Measurements from ENCODE around the gene LYZL6.
A peak's percentile ranks its signal among the peaks of the same experiment; 100 is the strongest.
"Not testable (repeated sequence)": the region's sequence is repeated elsewhere in the genome, so short reads cannot be mapped to it uniquely, and the experiment has no call there.

LYZL6 gene

DNA sequence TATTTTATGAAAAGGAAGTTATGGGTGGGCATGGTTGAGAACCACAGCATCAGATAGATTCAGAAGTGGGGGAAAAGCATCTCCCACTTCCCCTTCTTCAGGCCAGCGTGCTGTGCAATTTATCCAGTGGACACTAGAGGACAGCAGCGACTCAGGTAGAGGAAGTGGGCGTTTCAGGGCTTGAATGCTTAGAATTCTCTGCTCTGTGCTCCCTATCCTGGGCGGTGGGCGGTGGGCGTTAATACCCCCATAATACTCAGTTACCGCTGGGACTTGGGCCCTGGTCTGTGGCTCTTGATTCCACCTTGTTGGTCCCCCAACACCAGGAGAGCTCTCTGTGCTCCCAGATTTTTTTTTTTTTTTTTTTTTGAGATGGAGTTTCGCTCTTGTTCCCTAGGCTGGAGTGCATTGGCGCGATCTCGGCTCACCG is 3.7 kb upstream of the LYZL6 start:
- DNase-seq (ENCODE audit: low read depth), result peak; percentile 65

DNA sequence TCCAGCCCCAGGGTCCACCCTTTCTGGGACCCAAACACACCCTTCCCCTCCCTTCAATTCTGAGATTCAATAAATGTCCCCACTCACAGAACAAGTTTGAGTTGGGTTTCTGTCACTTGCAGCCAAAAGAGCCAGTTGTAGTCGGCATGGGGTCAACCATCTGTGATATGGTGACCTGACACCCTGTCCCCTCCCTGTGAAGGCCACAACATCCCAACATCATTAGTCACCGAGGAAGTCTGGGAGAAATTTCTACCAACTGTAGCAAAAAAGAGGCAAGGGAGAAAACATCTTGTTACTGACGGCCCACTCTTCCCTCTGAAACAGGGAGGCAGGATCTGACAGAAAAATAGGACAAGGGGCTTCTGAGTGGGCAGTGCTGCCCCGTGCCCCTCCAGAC is 638 bp upstream of the LYZL6 start:
- DNase-seq (ENCODE audit: low read depth), result peak; percentile 22

DNA sequence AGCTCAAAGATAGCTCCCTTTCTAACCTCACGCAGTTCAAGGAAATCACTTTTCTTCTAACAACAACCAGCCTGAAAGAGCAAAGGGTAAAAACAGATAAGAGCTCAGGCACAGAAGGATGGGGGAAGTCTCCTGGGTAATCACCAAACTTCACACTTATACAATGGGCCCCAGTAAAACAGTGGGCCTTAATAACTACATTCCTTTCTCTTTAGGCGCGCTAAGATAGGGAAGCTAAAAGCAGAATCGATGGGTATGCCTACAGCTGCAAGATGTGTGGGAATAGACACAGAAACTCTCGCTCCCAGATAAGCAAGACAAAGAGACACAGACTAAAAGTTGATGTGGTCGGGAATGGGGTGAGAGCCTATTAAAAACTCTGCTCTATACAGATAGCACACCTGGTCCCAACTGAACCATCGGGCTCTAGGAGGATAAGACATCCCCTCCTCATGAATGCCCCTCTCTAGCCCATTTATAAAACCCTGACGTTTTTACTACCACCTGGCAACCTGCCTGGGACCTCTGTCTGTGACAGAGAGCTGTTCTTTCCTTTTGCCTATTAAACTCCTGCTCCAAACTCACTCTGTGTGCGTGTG is 826 bp downstream of the LYZL6 start:
- DNase-seq (ENCODE audit: low read depth), result no peak

DNA sequence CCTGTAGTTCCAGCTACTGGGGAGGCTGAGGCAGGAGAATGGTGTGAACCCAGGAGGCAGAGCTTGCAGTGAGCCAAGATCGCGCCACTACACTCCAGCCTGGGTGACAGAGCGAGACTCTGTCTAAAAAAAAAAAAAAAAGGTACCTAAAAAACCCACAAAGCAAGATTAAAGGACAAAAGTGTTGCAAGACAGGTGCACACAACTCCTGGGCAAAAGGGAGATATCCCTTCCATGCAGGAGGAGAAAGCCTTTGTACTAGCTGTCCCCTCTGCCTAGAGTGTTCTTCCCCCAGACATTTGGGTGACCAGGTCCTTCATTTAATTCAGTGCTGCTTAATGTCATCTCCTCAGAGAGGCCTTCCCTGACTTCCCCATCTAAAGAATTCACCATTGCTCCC is 5.0 kb downstream of the LYZL6 start:
- DNase-seq (ENCODE audit: low read depth), result not testable (repeated sequence)

DNA sequence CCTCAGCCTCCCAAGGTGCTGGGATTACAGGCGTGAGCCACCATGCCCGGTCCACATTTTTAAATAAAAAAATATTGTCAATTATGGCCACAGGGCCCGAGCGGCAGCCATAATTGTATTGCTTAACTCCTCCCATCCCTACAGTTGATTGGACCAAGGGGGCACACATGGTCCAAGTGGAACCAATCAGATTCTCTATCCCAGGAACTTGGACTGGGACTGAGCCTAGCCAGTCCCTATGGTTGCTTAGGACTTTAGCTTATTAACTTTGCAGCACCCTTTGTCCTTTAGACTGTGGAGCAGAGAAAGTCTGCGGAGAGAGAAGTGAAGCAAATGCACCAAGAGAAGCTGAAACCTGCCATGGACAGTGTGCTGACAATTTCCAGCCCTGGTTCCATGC is 7.5 kb downstream of the LYZL6 start:
- DNase-seq (ENCODE audit: low read depth), result peak; percentile 13

DNA sequence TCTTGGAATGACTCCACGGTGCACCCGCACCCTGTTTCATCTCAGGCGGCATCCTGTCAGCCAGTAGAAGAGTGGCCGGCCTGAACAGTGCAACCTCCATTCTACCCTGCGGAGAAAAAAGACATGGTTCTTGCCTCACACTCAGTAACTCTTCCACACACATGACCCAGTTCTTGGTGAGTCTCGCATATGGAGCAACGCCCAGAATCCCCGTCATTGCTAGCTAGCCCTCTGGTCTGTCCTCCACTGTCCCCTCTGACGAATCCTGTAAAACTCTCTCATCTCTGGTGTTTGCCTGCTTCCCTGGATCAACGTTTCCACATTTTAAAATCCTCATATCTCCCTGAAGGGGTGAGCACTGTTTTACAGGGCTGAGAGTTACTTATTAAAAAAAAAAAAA is 8.8 kb downstream of the LYZL6 start:
- DNase-seq (ENCODE audit: low read depth), result no peak

DNA sequence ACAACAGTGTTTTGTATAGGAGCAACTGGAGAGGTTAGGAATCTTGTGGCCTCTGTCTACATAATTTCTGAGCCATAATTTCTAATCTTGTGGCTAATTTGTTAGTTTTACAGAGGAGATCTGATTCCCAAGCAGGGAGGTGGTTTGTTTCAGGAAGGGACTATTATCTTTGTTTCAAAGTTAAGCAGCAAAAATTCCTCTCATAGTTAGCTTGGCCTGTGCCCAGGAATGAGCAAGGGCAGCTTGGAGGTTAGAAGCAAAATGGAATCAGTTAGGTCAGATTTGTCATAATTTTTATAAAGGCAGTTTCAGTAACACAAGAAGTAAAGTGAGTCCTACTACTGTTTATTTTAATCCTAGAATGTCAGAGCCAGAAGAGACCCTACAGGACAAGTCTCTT is 10.9 kb downstream of the LYZL6 start:
- DNase-seq (ENCODE audit: low read depth), result no peak

DNA sequence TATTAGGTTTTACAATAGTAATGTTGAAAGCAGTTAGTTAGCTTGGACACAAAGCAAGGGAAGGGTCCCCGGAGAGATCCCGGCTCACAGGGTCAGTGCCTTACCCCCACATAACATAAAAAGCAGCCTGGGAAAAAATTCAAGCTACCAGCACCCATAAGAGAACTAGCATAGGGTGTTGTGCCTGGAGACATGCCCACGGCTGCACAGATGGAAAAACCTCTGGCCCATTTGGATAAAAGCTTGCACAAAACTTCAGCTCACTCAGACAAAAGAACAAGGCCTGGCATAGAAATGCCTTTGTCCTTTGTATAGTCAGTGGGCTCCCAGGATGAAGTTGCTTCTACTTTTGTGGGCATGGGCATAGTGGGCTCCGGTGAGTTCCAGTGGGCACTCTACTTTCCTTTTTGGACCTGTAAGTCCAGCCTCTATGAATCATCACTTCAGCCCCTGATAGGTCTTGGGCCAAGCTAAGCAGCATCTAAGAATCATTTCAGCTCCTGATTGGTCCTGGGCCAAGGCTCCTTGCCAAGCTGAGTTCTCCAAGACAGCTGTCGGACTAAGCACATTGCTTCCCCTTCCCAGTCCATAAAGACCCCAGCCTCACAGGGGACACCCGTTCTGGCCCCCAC is 11.6 kb downstream of the LYZL6 start:
- DNase-seq (ENCODE audit: low read depth), result no peak

DNA sequence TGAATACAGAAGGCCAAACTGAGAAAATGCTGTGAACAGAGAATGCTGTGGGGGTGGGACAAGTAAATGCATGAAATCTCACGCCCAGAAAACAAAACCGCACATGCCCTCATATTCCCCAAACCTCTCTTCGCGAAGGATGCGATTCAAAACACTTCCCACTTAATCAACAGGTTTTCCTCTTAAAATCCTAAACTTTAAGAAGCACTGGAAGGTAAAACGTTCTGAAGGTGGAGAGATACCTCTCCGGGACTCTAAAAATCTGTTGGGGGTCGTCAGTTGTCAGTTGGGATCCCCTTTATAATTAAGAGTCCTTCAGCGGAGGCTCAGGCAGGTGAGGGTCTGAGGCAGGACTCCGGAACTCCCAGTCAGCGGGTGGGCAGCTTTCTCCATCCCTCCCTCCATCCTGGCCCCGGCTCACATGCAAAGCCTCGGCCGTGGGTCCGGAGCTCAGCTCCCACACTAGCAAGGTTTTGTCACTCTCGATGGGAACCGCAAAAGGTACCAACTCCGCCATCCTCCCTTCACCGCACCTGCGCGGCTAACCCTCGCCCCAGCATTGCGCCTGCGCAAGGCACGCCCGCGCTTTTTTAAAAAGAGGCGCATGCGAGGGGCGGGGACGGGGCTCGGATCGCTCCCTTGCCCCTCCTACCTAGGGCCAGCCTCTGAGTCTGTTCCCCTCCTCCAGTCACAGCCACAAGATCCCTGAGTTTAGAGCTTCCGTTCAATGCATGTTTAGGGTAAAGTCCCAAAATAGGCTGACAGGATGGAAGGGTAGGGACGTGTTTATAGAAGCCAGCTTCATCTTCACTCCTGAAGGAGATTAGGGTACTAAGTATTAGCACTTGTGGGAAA is 13.1 kb downstream of the LYZL6 start, which contains the start of gene RDM1:
TSS of gene RDM1 (minus strand) at position 563 of the 855 bp plus-strand sequence. CDS start at position 517, 46 bp downstream.
- peak; percentile 81 for DNase-seq (ENCODE audit: low read depth)

DNA sequence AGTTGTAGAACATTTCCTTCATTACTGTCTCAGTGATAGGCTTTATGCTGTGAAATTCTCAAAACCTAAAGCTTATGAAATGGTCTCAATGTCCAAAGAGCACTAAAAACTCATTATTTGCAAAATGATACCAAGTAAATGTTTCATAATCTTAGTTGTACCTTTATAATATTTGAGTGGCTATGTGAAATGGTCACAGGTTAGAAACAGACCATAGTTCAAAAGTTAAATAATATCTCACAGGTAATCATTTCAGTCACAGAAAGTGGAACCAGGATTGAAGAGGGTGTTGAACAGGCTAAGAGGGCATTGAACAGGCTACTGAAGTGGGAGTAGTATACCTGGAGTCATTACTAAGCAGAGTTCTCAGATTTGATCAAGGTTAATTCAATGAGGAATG is 15.8 kb downstream of the LYZL6 start:
- no peak for DNase-seq (ENCODE audit: low read depth)

DNA sequence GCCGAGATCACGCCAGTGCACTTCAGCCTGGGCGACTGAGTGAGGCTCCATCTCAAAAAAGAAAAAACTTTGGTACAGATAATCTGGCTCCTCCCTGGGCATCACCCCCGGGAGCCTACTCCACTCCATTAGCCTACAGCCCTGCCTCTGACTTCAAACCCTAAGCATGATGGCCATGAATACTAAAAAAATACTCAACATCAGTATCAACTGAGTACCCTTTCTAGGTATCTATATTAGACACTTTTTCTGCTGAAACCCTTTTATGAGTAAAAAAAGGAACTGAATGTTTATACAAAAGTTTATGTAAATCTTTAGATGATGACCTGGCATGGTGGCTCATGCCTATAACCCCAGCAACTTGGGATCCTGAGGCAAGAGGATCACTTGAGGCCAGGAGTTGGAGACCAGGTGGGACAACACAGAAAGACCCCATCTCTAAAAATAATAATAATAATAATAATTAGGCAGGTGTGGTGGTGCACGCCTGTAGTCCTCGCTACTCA is 19.9 kb downstream of the LYZL6 start:
- no peak for DNase-seq (ENCODE audit: low read depth)

DNA sequence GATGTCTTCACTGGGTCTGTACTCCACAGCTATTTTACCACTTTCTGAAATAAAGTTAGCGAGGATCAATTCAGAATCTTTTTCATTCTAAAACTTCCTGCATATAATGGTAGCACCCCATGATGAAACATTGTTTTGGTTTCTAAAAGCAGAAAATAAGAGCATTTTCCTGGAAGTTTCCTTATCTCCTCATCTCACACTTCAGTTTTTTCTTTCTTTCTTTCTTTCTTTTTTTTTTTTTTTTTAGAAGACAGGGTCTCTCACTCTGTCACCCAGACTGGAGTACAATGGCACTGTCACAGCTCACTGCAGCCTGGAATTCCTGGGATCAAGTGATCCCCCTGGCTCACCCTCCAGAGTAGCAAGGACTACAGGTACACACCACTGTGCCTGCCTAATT is 23.3 kb downstream of the LYZL6 start:
- no peak for DNase-seq (ENCODE audit: low read depth)

DNA sequence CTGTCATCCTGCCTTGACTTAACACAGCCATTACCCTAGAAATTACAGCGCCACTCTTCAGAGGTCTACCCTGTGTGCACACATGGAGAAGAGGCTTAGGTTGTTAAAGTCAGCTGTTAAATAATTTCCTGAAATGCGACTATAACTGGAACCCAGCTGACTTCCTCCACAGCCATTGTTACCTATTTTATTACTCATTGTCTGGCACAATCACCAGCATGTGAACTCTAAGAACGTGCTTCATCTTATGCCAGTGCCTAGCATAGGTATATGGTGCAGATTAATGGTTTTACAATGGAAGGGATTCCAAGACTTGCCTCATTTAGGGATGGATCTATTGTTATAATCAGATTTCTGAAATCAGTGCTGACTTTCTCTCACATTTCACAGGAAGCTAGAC is 24.8 kb downstream of the LYZL6 start:
- no peak for DNase-seq (ENCODE audit: low read depth)

DNA sequence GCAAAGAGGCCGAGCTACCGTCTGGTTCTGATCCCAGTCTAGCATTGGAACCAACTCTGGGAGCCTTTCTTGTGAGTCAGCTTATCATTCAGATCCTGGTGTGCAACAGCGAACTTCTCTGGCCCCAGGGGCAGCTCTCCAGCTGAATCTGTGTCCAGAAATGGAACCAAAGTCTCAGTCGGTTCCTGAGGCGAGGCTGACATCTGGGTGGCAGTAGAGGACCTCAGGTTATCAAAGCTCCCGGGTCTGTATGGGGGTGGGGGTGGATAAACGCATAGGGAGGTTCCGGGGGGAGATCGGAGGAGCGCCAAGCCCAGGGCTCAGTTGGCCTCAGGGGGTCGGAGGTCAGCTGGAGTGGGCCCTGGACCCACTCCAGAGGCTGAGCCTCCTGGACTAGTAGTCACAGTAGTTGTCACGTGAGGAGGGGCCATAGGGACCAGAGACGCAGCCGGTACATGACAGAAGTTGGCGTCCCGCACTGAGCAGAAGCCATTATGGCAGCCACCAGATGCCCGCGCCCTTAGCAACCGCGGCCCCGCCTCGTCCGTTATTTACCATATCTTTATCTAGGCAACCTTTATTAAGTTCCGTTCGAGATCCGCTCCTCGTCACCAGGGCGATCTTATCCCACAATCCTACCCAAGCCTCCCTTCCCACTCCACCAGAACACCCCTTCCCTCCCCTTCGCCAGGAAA is 25.8 kb downstream of the LYZL6 start:
- DNase-seq (ENCODE audit: low read depth), result no peak

DNA sequence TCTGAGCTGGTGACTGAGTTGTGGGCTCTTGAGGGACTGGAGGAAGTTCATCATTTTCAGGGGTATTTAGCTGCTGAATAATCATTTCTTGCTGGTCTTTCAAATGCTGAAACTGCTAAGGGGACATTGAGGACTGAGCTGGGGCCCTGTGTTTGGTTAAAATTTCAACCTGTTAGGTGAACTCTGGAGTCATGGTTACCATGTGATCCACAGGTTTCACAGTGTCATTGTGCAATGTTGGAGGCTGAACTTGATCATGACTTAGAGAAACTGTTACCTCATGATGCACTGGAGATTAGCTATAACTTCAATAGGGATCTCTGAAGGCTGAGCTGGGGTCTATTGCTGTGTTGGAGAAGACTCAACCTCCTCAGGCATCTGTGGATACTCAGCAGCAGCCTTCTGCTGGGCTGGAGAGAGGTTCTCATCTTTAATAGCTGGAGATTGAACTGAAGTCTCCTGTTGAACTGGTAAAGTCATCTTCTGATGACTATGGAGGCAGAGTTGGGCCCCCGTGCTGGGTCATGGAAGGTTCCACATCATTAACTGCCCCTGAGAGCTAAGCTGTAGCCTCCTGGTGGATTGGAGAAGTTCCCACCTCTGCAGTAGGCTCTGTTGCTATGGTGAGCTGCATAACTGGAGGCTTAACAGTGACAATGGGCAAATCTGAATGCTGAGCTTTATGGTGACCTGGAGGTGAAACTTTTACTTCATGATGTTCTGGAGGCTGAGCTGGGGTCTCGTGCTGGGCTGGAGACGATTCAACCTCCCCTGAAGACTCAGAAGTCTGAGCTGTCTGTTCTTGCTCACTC is 28.2 kb downstream of the LYZL6 start:
- DNase-seq (ENCODE audit: low read depth), result no peak

DNA sequence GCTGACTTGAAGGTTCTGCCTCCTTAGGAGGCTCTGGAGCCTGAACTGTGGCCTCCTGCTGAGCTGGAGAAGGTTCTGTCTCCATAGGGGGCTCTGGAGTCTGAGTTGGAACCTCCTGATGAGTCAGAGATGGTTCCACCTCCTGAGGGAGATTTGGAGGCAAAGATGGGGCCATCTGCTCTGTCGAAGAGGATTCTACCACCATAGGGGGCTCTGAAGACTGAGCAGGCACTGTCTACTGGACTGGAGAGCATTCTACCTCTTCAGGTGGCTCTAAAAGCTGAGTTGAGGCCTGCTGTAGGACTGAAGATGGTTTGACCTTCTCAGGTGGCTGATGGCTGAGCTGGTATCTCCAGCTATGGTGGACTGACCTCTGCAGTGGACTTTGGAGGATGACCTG is 29.2 kb downstream of the LYZL6 start:
- DNase-seq (ENCODE audit: low read depth), result no peak

DNA sequence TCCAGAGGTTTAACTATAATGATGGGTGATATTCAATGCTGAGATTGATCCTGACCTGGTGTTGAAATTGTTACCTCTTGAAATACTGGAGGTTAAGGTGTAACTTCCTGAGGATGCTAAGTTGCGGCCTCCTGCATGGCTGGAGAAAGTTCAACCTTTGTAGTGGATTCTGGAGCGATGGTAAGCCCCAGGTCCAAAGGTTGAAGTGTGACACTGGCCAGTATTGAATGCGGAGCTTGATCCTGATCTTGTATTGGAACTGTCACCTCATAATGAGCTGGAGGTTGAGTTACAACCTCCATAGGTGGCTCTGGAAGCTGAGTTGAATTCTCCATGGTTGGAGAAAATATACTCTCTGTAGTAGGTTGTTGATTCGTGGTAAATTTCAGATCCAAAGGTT is 29.9 kb downstream of the LYZL6 start:
- DNase-seq (ENCODE audit: low read depth), result no peak

DNA sequence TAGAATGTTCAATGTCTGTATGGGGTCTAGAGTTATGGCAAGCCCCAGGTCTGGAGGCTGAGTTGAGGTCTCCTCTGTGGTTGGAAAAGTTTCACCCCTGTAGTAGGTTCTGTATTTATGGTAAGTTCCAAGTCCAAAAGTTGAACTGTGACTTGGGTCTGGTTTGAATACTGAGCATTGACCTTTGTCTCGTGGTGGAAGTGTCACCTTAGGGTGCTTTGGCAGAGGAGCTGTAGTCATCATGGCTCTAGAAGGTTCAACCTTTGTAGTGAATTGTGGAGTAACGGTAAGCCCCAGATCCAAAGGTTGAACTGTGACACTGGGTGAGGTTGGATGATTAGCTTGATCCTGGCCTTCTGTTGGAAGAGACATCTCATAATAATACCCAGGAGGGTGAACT is 30.6 kb downstream of the LYZL6 start:
- no peak for DNase-seq (ENCODE audit: low read depth)

DNA sequence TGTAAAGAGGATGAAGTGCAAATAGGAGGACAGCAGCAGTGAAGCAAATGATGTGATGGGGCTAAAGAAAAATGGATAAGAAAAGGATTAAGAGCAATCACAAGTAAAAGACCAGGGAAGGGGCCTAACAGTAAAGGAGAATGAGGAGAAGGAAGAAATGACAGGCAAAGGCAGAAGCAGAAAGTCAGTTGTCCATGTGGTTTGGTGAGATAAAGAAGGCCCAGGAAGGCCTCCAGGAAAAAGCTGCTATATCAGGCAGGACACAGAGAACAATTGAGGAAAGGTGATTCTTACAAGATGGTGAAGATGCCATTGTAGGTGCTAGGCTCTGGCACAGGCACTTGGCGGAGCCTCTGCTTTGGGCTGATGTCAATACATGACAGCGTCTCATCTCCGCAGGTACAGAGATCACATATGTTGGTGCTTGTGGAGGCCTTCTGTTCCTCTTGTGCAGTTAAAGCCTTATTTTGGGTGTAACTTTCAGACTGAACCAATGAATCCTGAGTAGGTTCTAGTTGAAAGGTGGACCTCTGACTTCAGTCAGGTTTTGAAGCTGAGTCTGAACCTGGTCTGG is 31.1 kb downstream of the LYZL6 start:
- no peak for DNase-seq (ENCODE audit: low read depth)

DNA sequence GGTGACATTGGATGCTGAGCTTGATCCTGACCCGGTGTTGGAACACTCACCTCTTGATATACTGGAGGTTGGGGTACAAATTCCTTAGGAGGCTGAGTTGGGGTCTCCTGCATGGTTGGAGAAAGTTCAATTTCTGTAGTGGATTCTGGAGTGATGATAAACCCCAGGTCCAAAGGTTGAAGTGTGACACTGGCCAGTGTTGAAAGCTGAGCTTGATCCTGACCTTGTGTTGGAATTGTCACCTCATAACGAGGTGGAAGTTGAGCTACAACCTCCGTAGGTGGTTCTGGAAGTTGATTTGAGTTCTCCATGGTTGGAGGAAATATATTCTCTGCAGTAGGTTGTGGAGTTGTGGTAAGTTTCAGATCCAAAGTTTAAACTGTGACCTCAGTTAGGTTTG is 34.1 kb downstream of the LYZL6 start:
- DNase-seq (ENCODE audit: low read depth), result no peak

DNA sequence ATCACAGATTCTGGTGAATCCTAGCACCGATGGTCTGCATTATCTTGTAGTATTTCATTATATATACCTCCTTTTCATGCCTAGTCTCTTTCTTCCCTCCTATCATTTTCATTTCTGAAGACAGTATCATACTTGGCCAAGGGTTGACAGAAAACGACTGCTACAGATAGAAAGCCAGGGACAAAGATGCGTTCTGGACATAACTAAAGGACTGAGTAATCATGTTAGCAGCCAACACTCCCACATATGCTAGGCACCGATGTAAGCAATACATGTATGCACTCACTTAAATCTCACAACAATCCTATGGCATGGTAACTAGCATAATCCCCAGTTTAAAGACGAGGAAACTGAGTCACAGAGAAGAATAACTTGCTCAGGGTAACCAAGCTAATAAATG is 35.8 kb downstream of the LYZL6 start:
- no peak for DNase-seq (ENCODE audit: low read depth)
